ENCODE data around the gene LRRC45.
"Not testable (repeated sequence)": the region's sequence is repeated elsewhere in the genome, so short reads cannot be mapped to it uniquely, and the experiment has no call there.

Gene LRRC45

GRCh38 chr17:82035488-82035887, 12.4 kb downstream of the LRRC45 start:
- no peak for DNase-seq (ENCODE audit: low read depth)

- DNase-seq (ENCODE audit: low read depth) = no peak
Measured at GRCh38 chr17:82035956-82036633, 13.0 kb downstream of the LRRC45 start.

GRCh38 chr17:82036634-82037091, 13.6 kb downstream of the LRRC45 start:
- DNase-seq (ENCODE audit: low read depth) = no peak

GRCh38 chr17:82037092-82037888, 14.2 kb downstream of the LRRC45 start, which contains the start of gene DCXR:
Gene DCXR (minus strand): TSS chr17:82037697. CDS start chr17:82037682, 15 bp downstream.
- DNase-seq (ENCODE audit: low read depth) = no peak

GRCh38 chr17:82037889-82038195, 14.7 kb downstream of the LRRC45 start:
- no peak for DNase-seq (ENCODE audit: low read depth)

GRCh38 chr17:82038796-82039409, 15.8 kb downstream of the LRRC45 start:
- not testable (repeated sequence) for DNase-seq (ENCODE audit: low read depth)

- DNase-seq (ENCODE audit: low read depth) = no peak
Measured at GRCh38 chr17:82039695-82040299, 16.7 kb downstream of the LRRC45 start.

GRCh38 chr17:82041144-82041814, 18.2 kb downstream of the LRRC45 start:
- no peak for DNase-seq (ENCODE audit: low read depth)

- DNase-seq (ENCODE audit: low read depth) = no peak
Measured at GRCh38 chr17:82042649-82043048, 19.5 kb downstream of the LRRC45 start.

- DNase-seq (ENCODE audit: low read depth) = no peak
Measured at GRCh38 chr17:82043507-82043906, 20.4 kb downstream of the LRRC45 start.

GRCh38 chr17:82045936-82046484, 22.9 kb downstream of the LRRC45 start:
- no peak for DNase-seq (ENCODE audit: low read depth)

GRCh38 chr17:82046903-82047302, 23.8 kb downstream of the LRRC45 start:
- DNase-seq (ENCODE audit: low read depth) = no peak

- DNase-seq (ENCODE audit: low read depth) = no peak
Measured at GRCh38 chr17:82047379-82047778, 24.3 kb downstream of the LRRC45 start.

GRCh38 chr17:82047914-82048570, 24.9 kb downstream of the LRRC45 start:
- no peak for DNase-seq (ENCODE audit: low read depth)

GRCh38 chr17:82048571-82048971, 25.5 kb downstream of the LRRC45 start:
- DNase-seq (ENCODE audit: low read depth) = no peak

- DNase-seq (ENCODE audit: low read depth) = no peak
Measured at GRCh38 chr17:82049106-82049505, 26.0 kb downstream of the LRRC45 start.

GRCh38 chr17:82049521-82049971, 26.4 kb downstream of the LRRC45 start:
- no peak for DNase-seq (ENCODE audit: low read depth)

- no peak for DNase-seq (ENCODE audit: low read depth)
Measured at GRCh38 chr17:82050152-82050760, 27.2 kb downstream of the LRRC45 start.

- no peak for DNase-seq (ENCODE audit: low read depth)
Measured at GRCh38 chr17:82050761-82051641, 27.9 kb downstream of the LRRC45 start.

Data from HS-27A (cell line).